Glutamatergic neuron (in vitro differentiated cells): Measurements from ENCODE around the gene NAPEPLD. TPM values are rescaled to one million over a fixed set of nuclear protein-coding genes. Genes with fewer than 3 reads are reported as not detected.

Experiments used
- DNase-seq: peaks from one replicate; pipeline ENCODE4 v3.0.0; 2022
- H3K27ac Mint-ChIP-seq: one replicate; pipeline ENCODE4 v1.8.0; 2020; ENCODE audit warnings: mild to moderate bottlenecking, mixed read lengths, inconsistent platforms; ENCODE audit not compliant: unreplicated experiment
- H3K27me3 Mint-ChIP-seq: one replicate; pipeline ENCODE4 v1.8.0; 2020; ENCODE audit warnings: mild to moderate bottlenecking, moderate library complexity, mixed read lengths, inconsistent platforms; ENCODE audit not compliant: unreplicated experiment
- H3K36me3 Mint-ChIP-seq: one replicate; pipeline ENCODE4 v1.8.0; 2020; ENCODE audit warnings: mild to moderate bottlenecking, mixed read lengths, inconsistent platforms; ENCODE audit not compliant: unreplicated experiment
- H3K4me1 Mint-ChIP-seq: one replicate; pipeline ENCODE4 v1.8.0; 2020; ENCODE audit warnings: mild to moderate bottlenecking, low read depth, mixed read lengths, inconsistent platforms; ENCODE audit not compliant: unreplicated experiment
- H3K4me3 Mint-ChIP-seq: one replicate; pipeline ENCODE4 v1.8.0; 2020; ENCODE audit warnings: mild to moderate bottlenecking, mixed read lengths, inconsistent platforms; ENCODE audit not compliant: unreplicated experiment
- H3K9me3 Mint-ChIP-seq: one replicate; pipeline ENCODE4 v1.8.0; 2020; ENCODE audit warnings: mild to moderate bottlenecking, moderate library complexity, mixed read lengths, inconsistent platforms; ENCODE audit not compliant: unreplicated experiment
- total RNA-seq: library from RNA; stranded (reverse); fragmentation: NEBNext Ultra II Directional; extraction: Animal tissue kit (Norgen Biotek cat#: 25700); gene quantifications from one replicate; pipeline ENCODE4 v1.2.1, GENCODE V29; 2021; ENCODE audit not compliant: unreplicated experiment
- TF ChIP-seq, protein P1 (sequence below): fragments of 200-600 bp; sonication (generic); IDR thresholded peaks from one replicate; pipeline ENCODE4 v1.5.0; 2021; ENCODE audit not compliant: partially characterized antibody, unreplicated experiment

Gene NAPEPLD
- total RNA-seq, 1 donor from 2014 or later = 6.5 TPM

DNA sequence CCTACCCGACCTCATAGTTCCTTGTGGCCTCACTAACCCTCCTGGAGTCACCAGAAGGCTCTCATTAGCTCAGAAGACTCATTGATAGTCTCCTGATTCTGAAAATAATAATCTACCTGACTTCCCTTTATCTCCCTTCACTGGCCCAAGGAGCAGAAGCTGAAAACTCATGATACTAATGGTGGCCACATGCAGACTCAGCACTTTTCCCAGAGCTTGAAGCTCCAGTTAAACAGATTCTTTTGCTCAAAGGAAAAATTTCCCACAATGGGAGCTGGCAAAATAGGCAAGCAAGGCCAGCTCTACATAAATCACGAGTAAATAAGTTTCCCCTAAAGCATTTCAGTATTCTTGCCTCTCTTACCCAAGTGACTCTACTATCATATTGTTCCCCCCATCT, 8.2 kb downstream of the NAPEPLD start:
- DNase-seq = no peak
- Mint-ChIP-seq H3K36me3 (peaks cover 6% of the 10 kb centered on the region), H3K27ac (no peak overlapping the region), H3K27me3 (no peaks in the 10 kb centered on the region), H3K9me3 (no peaks in the 10 kb centered on the region), H3K4me1 (no peaks in the 10 kb centered on the region), H3K4me3 (no peak overlapping the region)
- TF ChIP-seq, protein P1, sequence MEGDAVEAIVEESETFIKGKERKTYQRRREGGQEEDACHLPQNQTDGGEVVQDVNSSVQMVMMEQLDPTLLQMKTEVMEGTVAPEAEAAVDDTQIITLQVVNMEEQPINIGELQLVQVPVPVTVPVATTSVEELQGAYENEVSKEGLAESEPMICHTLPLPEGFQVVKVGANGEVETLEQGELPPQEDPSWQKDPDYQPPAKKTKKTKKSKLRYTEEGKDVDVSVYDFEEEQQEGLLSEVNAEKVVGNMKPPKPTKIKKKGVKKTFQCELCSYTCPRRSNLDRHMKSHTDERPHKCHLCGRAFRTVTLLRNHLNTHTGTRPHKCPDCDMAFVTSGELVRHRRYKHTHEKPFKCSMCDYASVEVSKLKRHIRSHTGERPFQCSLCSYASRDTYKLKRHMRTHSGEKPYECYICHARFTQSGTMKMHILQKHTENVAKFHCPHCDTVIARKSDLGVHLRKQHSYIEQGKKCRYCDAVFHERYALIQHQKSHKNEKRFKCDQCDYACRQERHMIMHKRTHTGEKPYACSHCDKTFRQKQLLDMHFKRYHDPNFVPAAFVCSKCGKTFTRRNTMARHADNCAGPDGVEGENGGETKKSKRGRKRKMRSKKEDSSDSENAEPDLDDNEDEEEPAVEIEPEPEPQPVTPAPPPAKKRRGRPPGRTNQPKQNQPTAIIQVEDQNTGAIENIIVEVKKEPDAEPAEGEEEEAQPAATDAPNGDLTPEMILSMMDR = no peak

DNA sequence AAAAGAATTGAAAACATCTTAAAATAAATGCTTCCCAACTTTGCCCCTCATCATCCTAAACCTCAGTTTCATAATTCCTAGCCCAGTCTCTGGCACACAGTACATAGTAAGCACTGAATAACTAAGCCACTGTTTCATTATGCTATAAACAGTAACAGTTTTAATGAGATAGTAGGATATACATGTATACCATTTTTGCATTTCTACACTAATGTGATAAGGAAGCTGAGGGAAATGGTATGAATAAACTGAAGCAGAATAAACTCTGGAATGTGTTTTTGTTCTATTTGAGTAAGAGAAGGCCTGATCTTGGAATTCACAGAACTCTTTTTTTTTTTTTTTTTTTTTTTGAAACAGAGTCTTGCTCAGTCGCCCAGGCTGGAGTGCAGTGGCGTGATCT, 8.8 kb downstream of the NAPEPLD start:
- DNase-seq = no peak
- TF ChIP-seq, protein P1 = no peak
- H3K9me3 Mint-ChIP-seq = no peaks in the 10 kb centered on the region

DNA sequence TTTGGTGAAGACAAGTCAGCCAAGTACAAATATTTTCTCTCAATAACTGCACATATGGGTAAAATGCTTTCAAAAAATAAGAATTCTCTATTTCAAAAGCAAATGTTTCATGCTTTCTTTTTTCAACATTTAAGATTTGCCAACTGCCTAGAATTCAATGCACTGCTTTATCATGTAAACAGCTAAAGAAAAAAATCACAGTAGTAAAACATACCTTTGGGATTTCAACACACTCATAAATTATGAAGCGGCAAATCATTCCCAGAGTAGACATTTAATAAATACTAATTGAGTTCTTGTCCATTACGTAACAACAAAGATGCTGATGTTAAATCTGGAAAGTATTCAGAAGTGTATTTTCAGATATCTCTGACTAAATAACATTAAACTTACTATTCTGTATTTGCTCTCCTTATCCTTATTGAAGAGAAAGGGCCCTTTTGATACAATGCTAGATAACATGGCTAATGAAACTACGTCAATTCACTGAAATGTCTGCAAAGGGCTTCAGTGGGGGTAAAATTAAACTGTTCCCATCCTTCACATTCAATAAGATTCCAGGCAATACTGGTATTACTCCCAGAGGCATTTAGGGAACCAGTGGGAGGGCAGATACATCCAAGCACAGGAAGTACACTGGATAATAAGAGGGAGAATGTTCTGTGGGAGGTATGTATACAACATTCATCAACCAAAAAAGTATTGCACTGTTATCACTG, 13.9 kb downstream of the NAPEPLD start:
- no peaks in the 10 kb centered on the region for H3K4me1 Mint-ChIP-seq
- no peak for DNase-seq
- TF ChIP-seq, protein P1 = no peak
- H3K4me3 Mint-ChIP-seq = no peak overlapping the region
- no peaks in the 10 kb centered on the region for H3K36me3 Mint-ChIP-seq
- H3K9me3 Mint-ChIP-seq = no peaks in the 10 kb centered on the region
- H3K27me3 Mint-ChIP-seq = peaks cover 2% of the 10 kb centered on the region
- H3K27ac Mint-ChIP-seq = no peak overlapping the region

More for the DNA sequence above, 8.8 kb downstream of the NAPEPLD start:
- Mint-ChIP-seq H3K36me3 (peaks cover 6% of the 10 kb centered on the region), H3K4me1 (no peaks in the 10 kb centered on the region), H3K27me3 (no peaks in the 10 kb centered on the region), H3K4me3 (no peak overlapping the region), H3K27ac (no peak overlapping the region)

DNA sequence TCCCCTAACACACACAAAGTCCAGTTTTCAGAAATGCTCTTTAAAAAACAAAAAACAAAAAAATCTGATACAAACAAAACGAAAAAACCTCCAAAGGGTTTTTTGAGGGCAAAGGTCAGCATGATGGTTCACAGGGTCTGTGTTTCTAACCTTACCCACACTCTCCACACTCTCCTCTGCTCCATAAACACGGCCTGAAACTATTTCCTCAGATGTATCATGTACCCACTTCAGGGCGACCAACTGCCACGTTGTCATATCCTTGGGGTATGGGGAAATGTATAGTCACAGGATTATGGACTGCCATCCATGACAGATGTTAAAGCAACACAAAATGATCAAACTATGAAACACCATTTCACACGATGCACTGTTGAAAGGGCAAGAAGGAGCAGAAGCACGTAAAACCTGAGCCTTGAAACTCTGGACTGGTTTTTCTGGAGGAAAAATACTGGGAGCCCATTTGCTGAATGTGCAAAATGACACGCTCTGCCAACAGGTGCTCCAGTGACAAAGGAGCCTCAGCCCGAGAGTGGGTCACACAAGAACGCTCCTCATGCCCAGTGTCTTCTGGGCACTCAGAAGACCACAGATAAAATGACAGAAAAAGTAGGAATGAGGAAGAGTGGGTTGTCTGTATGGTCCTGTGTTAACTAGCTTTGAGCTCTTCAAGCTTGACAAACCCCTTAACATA, 15.8 kb downstream of the NAPEPLD start:
- H3K9me3 Mint-ChIP-seq = no peaks in the 10 kb centered on the region
- H3K27ac Mint-ChIP-seq = no peak overlapping the region
- H3K4me3 Mint-ChIP-seq = no peak overlapping the region
- no peaks in the 10 kb centered on the region for H3K4me1 Mint-ChIP-seq
- H3K36me3 Mint-ChIP-seq = no peaks in the 10 kb centered on the region
- TF ChIP-seq, protein P1 = no peak
- peaks cover 2% of the 10 kb centered on the region for H3K27me3 Mint-ChIP-seq
- DNase-seq = no peak

DNA sequence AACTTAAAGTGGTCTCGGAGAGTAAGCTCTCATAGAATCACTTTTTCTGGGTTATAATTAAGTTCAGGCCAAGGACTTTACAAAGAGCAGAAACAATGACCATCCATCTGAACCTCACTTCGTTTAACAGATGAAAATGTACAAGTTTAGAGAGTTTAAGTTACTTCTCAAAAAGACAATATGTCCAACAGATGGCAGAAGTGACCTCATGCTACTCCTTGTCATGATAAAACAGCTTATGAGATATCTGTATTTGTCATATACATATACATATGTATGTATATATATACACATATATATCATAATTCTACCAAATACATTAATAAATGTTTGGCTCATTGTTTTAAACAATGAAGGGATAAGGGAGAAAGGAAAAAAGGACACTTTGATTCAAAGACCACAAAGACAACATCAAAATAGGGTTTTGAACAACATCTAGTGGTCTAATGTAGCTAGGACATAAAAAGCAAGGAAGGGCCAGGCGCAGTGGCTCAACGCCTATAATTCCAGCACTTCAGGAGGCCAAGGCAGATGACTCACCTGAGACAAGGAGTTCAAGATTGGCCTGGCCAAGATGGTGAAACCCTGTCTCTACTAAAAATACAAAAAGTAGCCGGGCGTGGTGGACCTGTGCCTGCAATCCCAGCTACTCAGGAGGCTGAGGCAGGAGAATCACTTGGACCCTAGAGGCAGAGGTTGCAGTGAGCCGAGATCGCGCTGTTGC, 17.8 kb downstream of the NAPEPLD start:
- no peak overlapping the region for H3K4me3 Mint-ChIP-seq
- H3K4me1 Mint-ChIP-seq = no peaks in the 10 kb centered on the region
- no peaks in the 10 kb centered on the region for H3K36me3 Mint-ChIP-seq
- TF ChIP-seq, protein P1 = no peak
- DNase-seq = no peak
- H3K27me3 Mint-ChIP-seq = peaks cover 2% of the 10 kb centered on the region
- peaks cover 1% of the 10 kb centered on the region for H3K9me3 Mint-ChIP-seq
- no peak overlapping the region for H3K27ac Mint-ChIP-seq
